ENCODE results near the gene KRTAP19-3.

The KRTAP19-3 gene

GRCh38 chr21:30487336-30487735 lies 4.5 kb downstream of the KRTAP19-3 start, which contains the start of gene KRTAP19-2:
Gene KRTAP19-2, minus strand, starts transcription at chr21:30487436. Its CDS starts 88 bp downstream, at chr21:30487348.
- Histone ChIP-seq H3K79me2 (ENCODE audit: control insufficient read depth, low read length) (no peaks in the 10 kb centered on the region), H3K27ac (ENCODE audit: low read depth, low read length) (no peak within 1 kb of the TSS), H4K20me1 (ENCODE audit: control insufficient read depth, insufficient read depth, low read depth, low read length) (no peaks in the 10 kb centered on the region), H3K4me1 (ENCODE audit: control insufficient read depth, low read length) (no peaks in the 10 kb centered on the region), H3K27me3 (ENCODE audit: control insufficient read depth, low read length) (no peaks in the 10 kb centered on the region), H3K9me3 (ENCODE audit: control insufficient read depth, insufficient read depth, low read length) (peaks cover 9% of the 10 kb centered on the region), H3K4me2 (ENCODE audit: low read length) (no peak within 1 kb of the TSS), H3K4me3 (ENCODE audit: low read length) (no peak within 1 kb of the TSS), H3F3A (ENCODE audit: control insufficient read depth, insufficient read depth) (no peaks in the 10 kb centered on the region), H3K9me2 (replicated peaks; ENCODE audit: control insufficient read depth, low read length) (no peaks in the 10 kb centered on the region), H3K36me3 (ENCODE audit: control insufficient read depth, low read length) (no peaks in the 10 kb centered on the region)
- TF ChIP-seq, protein P1, sequence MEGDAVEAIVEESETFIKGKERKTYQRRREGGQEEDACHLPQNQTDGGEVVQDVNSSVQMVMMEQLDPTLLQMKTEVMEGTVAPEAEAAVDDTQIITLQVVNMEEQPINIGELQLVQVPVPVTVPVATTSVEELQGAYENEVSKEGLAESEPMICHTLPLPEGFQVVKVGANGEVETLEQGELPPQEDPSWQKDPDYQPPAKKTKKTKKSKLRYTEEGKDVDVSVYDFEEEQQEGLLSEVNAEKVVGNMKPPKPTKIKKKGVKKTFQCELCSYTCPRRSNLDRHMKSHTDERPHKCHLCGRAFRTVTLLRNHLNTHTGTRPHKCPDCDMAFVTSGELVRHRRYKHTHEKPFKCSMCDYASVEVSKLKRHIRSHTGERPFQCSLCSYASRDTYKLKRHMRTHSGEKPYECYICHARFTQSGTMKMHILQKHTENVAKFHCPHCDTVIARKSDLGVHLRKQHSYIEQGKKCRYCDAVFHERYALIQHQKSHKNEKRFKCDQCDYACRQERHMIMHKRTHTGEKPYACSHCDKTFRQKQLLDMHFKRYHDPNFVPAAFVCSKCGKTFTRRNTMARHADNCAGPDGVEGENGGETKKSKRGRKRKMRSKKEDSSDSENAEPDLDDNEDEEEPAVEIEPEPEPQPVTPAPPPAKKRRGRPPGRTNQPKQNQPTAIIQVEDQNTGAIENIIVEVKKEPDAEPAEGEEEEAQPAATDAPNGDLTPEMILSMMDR (IDR thresholded peaks at IDR 0.05; ENCODE audit: low read depth, low read length, poor library complexity, severe bottlenecking), result no peak
- TF ChIP-seq EZH2phosphoT487 (IDR thresholded peaks at IDR 0.05; ENCODE audit: borderline replicate concordance, low read length), result no peak

DNA sequence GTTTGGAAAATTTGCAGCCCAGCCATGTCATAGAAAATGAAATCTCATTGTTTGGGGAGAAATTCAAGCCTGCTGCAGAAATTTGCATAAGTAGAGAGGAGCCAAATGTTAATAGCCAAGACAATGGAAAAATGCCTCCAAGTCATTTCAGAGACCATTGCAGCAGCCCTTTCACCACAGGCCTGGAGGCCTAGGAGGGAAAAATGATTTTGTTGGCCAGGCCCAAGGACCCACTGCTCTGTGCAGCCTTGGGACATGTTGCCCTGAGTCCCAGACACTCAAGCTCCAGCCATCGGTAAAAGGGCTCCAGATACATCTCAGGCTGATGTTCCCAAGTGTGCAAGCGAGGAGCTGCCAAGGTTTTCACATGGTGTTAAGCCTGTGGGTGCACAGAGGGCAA lies 5.6 kb downstream of the KRTAP19-3 start:
- Histone ChIP-seq H3K27ac (ENCODE audit: low read depth, low read length) (no peak overlapping the region), H3K4me3 (ENCODE audit: low read length) (no peak overlapping the region), H3K9me2 (replicated peaks; ENCODE audit: control insufficient read depth, low read length) (no peaks in the 10 kb centered on the region), H3K4me1 (ENCODE audit: control insufficient read depth, low read length) (no peaks in the 10 kb centered on the region), H3K9me3 (ENCODE audit: control insufficient read depth, insufficient read depth, low read length) (peaks cover 9% of the 10 kb centered on the region), H3F3A (ENCODE audit: control insufficient read depth, insufficient read depth) (no peaks in the 10 kb centered on the region), H3K4me2 (ENCODE audit: low read length) (no peak overlapping the region), H3K79me2 (ENCODE audit: control insufficient read depth, low read length) (no peaks in the 10 kb centered on the region), H3K27me3 (ENCODE audit: control insufficient read depth, low read length) (no peaks in the 10 kb centered on the region), H3K36me3 (ENCODE audit: control insufficient read depth, low read length) (no peaks in the 10 kb centered on the region), H4K20me1 (ENCODE audit: control insufficient read depth, insufficient read depth, low read depth, low read length) (no peaks in the 10 kb centered on the region)
- TF ChIP-seq, protein P1 (IDR thresholded peaks at IDR 0.05; ENCODE audit: low read depth, low read length, poor library complexity, severe bottlenecking), result no peak
- no peak for TF ChIP-seq EZH2phosphoT487 (IDR thresholded peaks at IDR 0.05; ENCODE audit: borderline replicate concordance, low read length)

GRCh38 chr21:30482130-30482529 lies 9.7 kb downstream of the KRTAP19-3 start:
- H3K4me2 ChIP-seq (ENCODE audit: low read length), result no peak overlapping the region
- H4K20me1 ChIP-seq (ENCODE audit: control insufficient read depth, insufficient read depth, low read depth, low read length), result no peaks in the 10 kb centered on the region
- H3K9me2 ChIP-seq (replicated peaks; ENCODE audit: control insufficient read depth, low read length), result no peaks in the 10 kb centered on the region
- H3K4me1 ChIP-seq (ENCODE audit: control insufficient read depth, low read length), result no peaks in the 10 kb centered on the region
- peaks cover 9% of the 10 kb centered on the region for H3K9me3 ChIP-seq (ENCODE audit: control insufficient read depth, insufficient read depth, low read length)
- H3F3A ChIP-seq (ENCODE audit: control insufficient read depth, insufficient read depth), result no peaks in the 10 kb centered on the region
- no peaks in the 10 kb centered on the region for H3K36me3 ChIP-seq (ENCODE audit: control insufficient read depth, low read length)
- H3K4me3 ChIP-seq (ENCODE audit: low read length), result no peak overlapping the region
- H3K27me3 ChIP-seq (ENCODE audit: control insufficient read depth, low read length), result no peaks in the 10 kb centered on the region
- H3K27ac ChIP-seq (ENCODE audit: low read depth, low read length), result no peak overlapping the region
- H3K79me2 ChIP-seq (ENCODE audit: control insufficient read depth, low read length), result no peaks in the 10 kb centered on the region
- TF ChIP-seq EZH2phosphoT487 (IDR thresholded peaks at IDR 0.05; ENCODE audit: borderline replicate concordance, low read length), result no peak
- TF ChIP-seq, protein P1 (IDR thresholded peaks at IDR 0.05; ENCODE audit: low read depth, low read length, poor library complexity, severe bottlenecking), result no peak

Data from DOHH2 (cell line).